Epithelial cell of proximal tubule (primary cell): ENCODE measurements around the gene DCAF7. TPM values are rescaled to one million over a fixed set of nuclear protein-coding genes. Genes with fewer than 3 reads are reported as not detected.

Source experiments
- DNase-seq: peaks from one replicate; pipeline ENCODE4 v3.0.0-alpha.2; 2011; ENCODE audit warnings: low read depth
- H3K4me3 ChIP-seq: 2 replicates; pipeline ENCODE4 v1.5.1; 2011; ENCODE audit warnings: low read depth, mild to moderate bottlenecking, low read length
- CTCF ChIP-seq: conservative IDR thresholded peaks from 2 replicates; pipeline ENCODE4 v1.5.1; 2012; ENCODE audit warnings: low read depth, mild to moderate bottlenecking, low read length
- total RNA-seq: library from RNA; depleted of rRNA; stranded (reverse); fragments of >200 nt; gene quantifications from 2 replicates; pipeline ENCODE4 v1.2.3, GENCODE V29; 2015

DCAF7 gene
- total RNA-seq, 1 donor from 2014 or later, result 45.8 TPM

GRCh38 chr17:63531022-63531965 lies 19.0 kb upstream of the DCAF7 start:
- TF ChIP-seq CTCF, result no peak
- no peak overlapping the region for H3K4me3 ChIP-seq
- no peak for DNase-seq

GRCh38 chr17:63533433-63534077 lies 16.7 kb upstream of the DCAF7 start:
- no peak for TF ChIP-seq CTCF
- H3K4me3 ChIP-seq, result no peak overlapping the region
- DNase-seq, result no peak

- no peak overlapping the region for H3K4me3 ChIP-seq
- TF ChIP-seq CTCF, result no peak
- no peak for DNase-seq
Measured at GRCh38 chr17:63534078-63534570, 16.2 kb upstream of the DCAF7 start.

- TF ChIP-seq CTCF, result no peak
- no peak for DNase-seq
- H3K4me3 ChIP-seq, result no peak overlapping the region
Measured at GRCh38 chr17:63534816-63535455, 15.3 kb upstream of the DCAF7 start.

GRCh38 chr17:63535640-63536039 lies 14.6 kb upstream of the DCAF7 start:
- no peak for DNase-seq
- no peak for TF ChIP-seq CTCF

GRCh38 chr17:63537001-63537400 lies 13.3 kb upstream of the DCAF7 start:
- H3K4me3 ChIP-seq, result no peak overlapping the region
- no peak for TF ChIP-seq CTCF
- no peak for DNase-seq

More at GRCh38 chr17:63535640-63536039, 14.6 kb upstream of the DCAF7 start:
- no peak overlapping the region for H3K4me3 ChIP-seq
